NCI-H2196 (cell line): ENCODE measurements around the gene ALDH9A1.

Source experiments
- DNase-seq: peaks from one replicate; lab custom pipeline; 2025; ENCODE audit not compliant: unreplicated experiment; lab: John Stamatoyannopoulos, UW

Gene ALDH9A1

GRCh38 chr1:165628147-165628822 is 70.1 kb downstream of the ALDH9A1 start:
- no peak for DNase-seq

- no peak for DNase-seq
These were observed 73.9 kb downstream of the ALDH9A1 start for GRCh38 chr1:165624441-165624840.

- DNase-seq, result no peak
These were observed 74.7 kb downstream of the ALDH9A1 start for GRCh38 chr1:165623624-165624023.

- no peak for DNase-seq
These were observed 78.7 kb downstream of the ALDH9A1 start for GRCh38 chr1:165619647-165620151.

GRCh38 chr1:165616987-165617546 is 81.3 kb downstream of the ALDH9A1 start:
- no peak for DNase-seq

GRCh38 chr1:165616054-165616612 is 82.2 kb downstream of the ALDH9A1 start:
- DNase-seq, result no peak
